Hematopoietic multipotent progenitor cell treated with erythropoietin and hydrocortisone succinate and interleukin-3 and kit ligand, for 8 days (in vitro differentiated cells): ENCODE results near the gene ASF1A.
"Not testable (repeated sequence)": the region's sequence is repeated elsewhere in the genome, so short reads cannot be mapped to it uniquely, and the experiment has no call there.

Source experiments
- DNase-seq: peaks from one replicate; pipeline ENCODE4 v3.0.0-alpha.2; 2015

Gene ASF1A

GRCh38 chr6:118893807-118894424 is at the start of gene ASF1A:
TSS of gene ASF1A (plus strand) at chr6:118894152. CDS start at chr6:118894414, 262 bp downstream.
- peak; percentile 99 for DNase-seq

- no peak for DNase-seq
Measured at GRCh38 chr6:118844915-118845314, 49.0 kb upstream of the ASF1A start.

GRCh38 chr6:118853408-118853807 is 40.5 kb upstream of the ASF1A start:
- no peak for DNase-seq

- no peak for DNase-seq
Measured at GRCh38 chr6:118856301-118856700, 37.7 kb upstream of the ASF1A start.

GRCh38 chr6:118859517-118860064 is 34.4 kb upstream of the ASF1A start:
- DNase-seq = no peak

GRCh38 chr6:118860363-118860762 is 33.6 kb upstream of the ASF1A start:
- no peak for DNase-seq

- DNase-seq = no peak
Measured at GRCh38 chr6:118860880-118861279, 33.1 kb upstream of the ASF1A start.

GRCh38 chr6:118862443-118862842 is 31.5 kb upstream of the ASF1A start:
- no peak for DNase-seq

- no peak for DNase-seq
Measured at GRCh38 chr6:118864341-118865099, 29.4 kb upstream of the ASF1A start.

- peak; percentile 37 for DNase-seq
Measured at GRCh38 chr6:118865100-118865391, 28.9 kb upstream of the ASF1A start.

GRCh38 chr6:118867181-118867580 is 26.8 kb upstream of the ASF1A start:
- DNase-seq = no peak

- DNase-seq = not testable (repeated sequence)
Measured at GRCh38 chr6:118868901-118869300, 25.1 kb upstream of the ASF1A start.

- no peak for DNase-seq
Measured at GRCh38 chr6:118869350-118869749, 24.6 kb upstream of the ASF1A start.

GRCh38 chr6:118869894-118870589 is 23.9 kb upstream of the ASF1A start:
- peak; percentile 43 for DNase-seq

- no peak for DNase-seq
Measured at GRCh38 chr6:118871331-118871730, 22.6 kb upstream of the ASF1A start.

- DNase-seq = no peak
Measured at GRCh38 chr6:118872318-118872717, 21.6 kb upstream of the ASF1A start.

- DNase-seq = no peak
Measured at GRCh38 chr6:118872726-118873125, 21.2 kb upstream of the ASF1A start.

GRCh38 chr6:118873239-118873638 is 20.7 kb upstream of the ASF1A start:
- no peak for DNase-seq

- no peak for DNase-seq
Measured at GRCh38 chr6:118875672-118876071, 18.3 kb upstream of the ASF1A start.

- DNase-seq = no peak
Measured at GRCh38 chr6:118876198-118876597, 17.8 kb upstream of the ASF1A start.

GRCh38 chr6:118876814-118877213 is 17.1 kb upstream of the ASF1A start:
- no peak for DNase-seq

GRCh38 chr6:118877806-118878205 is 16.1 kb upstream of the ASF1A start:
- DNase-seq = no peak

GRCh38 chr6:118881440-118882313 is 12.3 kb upstream of the ASF1A start:
- DNase-seq = no peak
